Ovary (tissue), 1 donor: ENCODE results near the gene ATP1A2.

Experiments used
- EP300 ChIP-seq: sonication (generic); formaldehyde crosslinking; IDR thresholded peaks from one replicate; pipeline ENCODE4 v1.6.1; 2017; ENCODE audit warnings: antibody characterized with exemption
- POLR2A ChIP-seq: fragments of 450-650 bp; IDR thresholded peaks from one replicate; pipeline ENCODE4 v1.6.1; 2017; ENCODE audit warnings: antibody characterized with exemption, mild to moderate bottlenecking, moderate library complexity

- TF ChIP-seq EP300: no peak
- TF ChIP-seq POLR2A: no peak
These were observed 10.2 kb downstream of the ATP1A2 start for GRCh38 chr1:160125746-160126145.
